Measurements from ENCODE around the gene KLHL17. TPM values are rescaled to one million over a fixed set of nuclear protein-coding genes. Genes with fewer than 3 reads are reported as not detected.
A peak's percentile ranks its signal among the peaks of the same experiment; 100 is the strongest.

Gene KLHL17
- total and polyA plus RNA-seq, 12 donors: 0.73 to 38.8 (median 6.9) TPM

DNA sequence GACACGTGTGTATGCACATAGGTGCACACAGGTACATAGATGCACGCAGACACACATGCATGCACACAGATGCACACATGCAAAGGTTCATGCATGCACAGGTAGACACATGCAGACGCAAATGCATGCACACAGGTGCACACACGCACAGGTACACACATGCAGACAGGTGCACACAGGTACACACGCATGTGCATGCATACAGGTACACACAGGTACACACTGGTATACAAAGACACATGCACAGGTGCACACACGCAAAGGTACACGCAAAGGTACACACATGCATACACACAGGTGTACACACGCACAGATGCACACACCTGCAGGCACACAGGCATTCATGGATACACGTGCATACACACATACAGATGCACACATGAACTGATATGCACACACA lies 10.1 kb upstream of the KLHL17 start:
- H3K4me3 ChIP-seq: no peak overlapping the region
- H3K9me3 ChIP-seq (replicated peaks in 1 of 3): no peaks in the 10 kb centered on the region
- intact Hi-C loops (cut with DNase I): no loop called here
- no peak for DNase-seq
- H3K4me1 ChIP-seq (replicated peaks in 1 of 2): no peaks in the 10 kb centered on the region
- H3K36me3 ChIP-seq (replicated peaks in 1 of 2): peaks cover 0 to 89% of the 10 kb centered on the region in 2 donors
- no peak for TF ChIP-seq POLR2A (IDR thresholded peaks at IDR 0.05)
- no peak for TF ChIP-seq CTCF (IDR thresholded peaks at IDR 0.05)
- 89 to 94% (median 93%) methylated on average over 8 to 9 of the region's 9 CpGs for WGBS, 4 donors
- H3K27ac ChIP-seq: no peak overlapping the region
- no peaks in the 10 kb centered on the region for H3K27me3 ChIP-seq

DNA sequence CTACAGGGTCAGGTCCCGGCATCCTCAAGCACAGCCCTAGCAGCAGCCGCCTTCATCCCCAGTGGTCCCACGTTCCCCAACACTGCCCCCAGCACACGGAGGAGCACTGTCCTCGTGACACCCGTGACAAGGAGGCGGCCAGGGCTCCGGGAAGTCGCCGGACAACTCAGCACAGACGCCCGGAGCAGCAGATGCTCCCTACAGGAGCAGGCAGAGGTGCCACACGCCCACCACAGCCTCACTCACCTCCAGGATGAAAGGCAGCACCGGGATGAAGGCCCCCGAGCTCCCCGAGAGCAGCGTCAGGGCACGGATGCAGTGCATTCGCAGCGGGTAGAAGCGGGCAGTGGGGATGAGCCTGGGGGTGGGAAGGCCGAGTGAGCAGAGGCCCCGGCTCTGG lies 9.5 kb upstream of the KLHL17 start:
- no peak overlapping the region for H3K4me3 ChIP-seq
- H3K27me3 ChIP-seq: no peaks in the 10 kb centered on the region
- H3K9me3 ChIP-seq (replicated peaks in 1 of 3): no peaks in the 10 kb centered on the region
- no peaks in the 10 kb centered on the region for H3K4me1 ChIP-seq (replicated peaks in 1 of 2)
- intact Hi-C loops (cut with DNase I): no loop called here
- no peak overlapping the region for H3K27ac ChIP-seq
- H3K36me3 ChIP-seq (replicated peaks in 1 of 2): peaks cover 0 to 94% of the 10 kb centered on the region in 2 donors
- no peak for DNase-seq
- 91 to 97% (median 97%) methylated on average over 12 to 23 of the region's 23 CpGs for WGBS, 4 donors
- no peak for TF ChIP-seq POLR2A (IDR thresholded peaks at IDR 0.05)
- TF ChIP-seq CTCF (IDR thresholded peaks at IDR 0.05): no peak

GRCh38 chr1:951364-951763 lies 9.0 kb upstream of the KLHL17 start:
- intact Hi-C loops (cut with DNase I): no loop called here
- WGBS, 4 donors: 80 to 85% (median 84%) methylated on average over 6 of the region's 6 CpGs
- TF ChIP-seq POLR2A (IDR thresholded peaks at IDR 0.05) (no peak), CTCF (IDR thresholded peaks at IDR 0.05) (peak in 4 of 6 experiments; percentile 5 to 19 (median 13))

DNA sequence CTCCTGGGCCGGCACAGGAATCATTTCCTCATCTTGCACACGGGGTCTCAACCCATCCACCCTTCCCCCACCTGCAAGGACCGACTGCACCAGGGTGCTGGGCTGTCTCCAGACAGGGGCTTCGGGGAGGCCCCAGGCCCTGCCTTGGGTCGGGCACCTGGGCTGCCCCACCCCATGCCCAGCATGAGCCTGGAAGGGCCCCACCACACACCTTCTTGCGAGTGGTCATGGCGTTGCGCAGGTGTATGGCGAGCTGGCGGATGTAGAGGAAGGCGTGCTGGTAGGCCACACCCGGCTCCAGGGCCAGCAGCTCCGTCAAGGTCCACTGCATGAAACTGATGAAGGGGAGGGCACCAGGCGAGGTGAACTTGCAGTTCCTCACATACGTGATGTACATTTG lies 8.2 kb upstream of the KLHL17 start:
- Histone ChIP-seq H3K4me3 (no peak overlapping the region), H3K36me3 (replicated peaks in 1 of 2) (peaks cover 0 to 95% of the 10 kb centered on the region in 2 donors), H3K27ac (no peak overlapping the region), H3K9me3 (replicated peaks in 1 of 3) (no peaks in the 10 kb centered on the region), H3K27me3 (no peaks in the 10 kb centered on the region), H3K4me1 (replicated peaks in 1 of 2) (peaks cover 0 to under 1% of the 10 kb centered on the region in 2 donors)
- DNase-seq: no peak
- intact Hi-C loops (cut with DNase I): no loop called here
- TF ChIP-seq POLR2A (IDR thresholded peaks at IDR 0.05) (no peak), CTCF (IDR thresholded peaks at IDR 0.05) (no peak)
- WGBS, 4 donors: 90 to 97% (median 96%) methylated on average over 11 to 15 of the region's 15 CpGs

More at GRCh38 chr1:951364-951763, 9.0 kb upstream of the KLHL17 start:
- Histone ChIP-seq H3K27ac (no peak overlapping the region), H3K4me3 (no peak overlapping the region), H3K27me3 (no peaks in the 10 kb centered on the region), H3K36me3 (replicated peaks in 1 of 2) (peaks cover 0 to 94% of the 10 kb centered on the region in 2 donors), H3K4me1 (replicated peaks in 1 of 2) (no peaks in the 10 kb centered on the region), H3K9me3 (replicated peaks in 1 of 3) (no peaks in the 10 kb centered on the region)
- no peak for DNase-seq
